GM18951 (cell line): Measurements from ENCODE around the gene C10orf95.

ENCODE experiments used
- POLR2A ChIP-seq: IDR thresholded peaks from 4 replicates; pipeline ENCODE4 v1.6.1; 2011; ENCODE audit warnings: mild to moderate bottlenecking; ENCODE audit not compliant: insufficient read length, insufficient read depth; ENCODE audit errors: extremely low read depth
- in situ Hi-C: fragments of 300-500 bp; cut with MboI; formaldehyde crosslinking; loops from one replicate; pipeline ENCODE4 v1.12.0; 2022; ENCODE audit warnings: low sequenced_read_pairs, mixed read lengths, inconsistent platforms; ENCODE audit not compliant: unreplicated experiment

C10orf95 gene

DNA sequence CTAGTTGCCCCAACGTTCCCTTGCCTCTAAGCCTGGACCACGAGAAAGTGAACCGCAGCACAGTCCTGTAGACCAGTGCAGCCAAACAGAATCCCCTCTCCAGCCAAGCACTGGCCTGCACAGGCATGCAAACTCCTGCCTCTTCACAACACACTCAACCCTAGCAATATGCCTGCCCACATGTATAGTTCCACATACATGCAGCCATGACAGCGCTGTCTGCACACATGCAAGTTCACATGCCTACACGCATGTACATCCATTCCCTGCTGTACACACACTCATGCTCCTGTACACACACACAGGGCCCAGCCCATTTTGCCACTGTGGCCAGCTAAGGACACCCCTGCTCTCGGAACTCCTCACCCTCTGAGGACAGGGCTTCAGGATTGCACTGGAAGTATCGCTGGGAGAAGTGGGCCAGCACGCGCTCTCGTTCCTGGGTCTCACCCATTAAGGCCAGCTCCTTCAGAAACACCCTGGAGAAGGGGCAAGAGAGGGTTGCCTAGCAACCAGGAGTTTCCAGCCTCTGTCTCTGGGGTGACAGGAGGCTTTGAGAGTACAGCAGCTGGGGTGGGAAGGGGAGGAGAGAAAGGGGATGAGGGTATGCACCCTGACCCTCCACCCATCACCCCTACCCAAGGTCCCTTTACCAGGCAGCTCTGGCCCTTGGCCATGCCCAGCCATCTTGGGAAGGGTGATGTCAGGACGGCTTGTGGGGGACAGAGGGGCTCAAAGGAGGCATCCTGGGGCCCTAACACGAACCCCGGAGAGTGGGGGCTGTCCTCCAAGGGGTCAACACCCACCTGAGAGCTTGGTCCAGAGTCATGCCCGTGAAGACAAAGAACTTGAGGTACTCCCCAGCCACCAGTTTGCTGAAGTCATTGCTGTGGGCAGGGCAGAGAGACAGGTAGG lies 39.7 kb downstream of the C10orf95 start:
- no peak for TF ChIP-seq POLR2A
- in situ Hi-C loops = no loop called here

DNA sequence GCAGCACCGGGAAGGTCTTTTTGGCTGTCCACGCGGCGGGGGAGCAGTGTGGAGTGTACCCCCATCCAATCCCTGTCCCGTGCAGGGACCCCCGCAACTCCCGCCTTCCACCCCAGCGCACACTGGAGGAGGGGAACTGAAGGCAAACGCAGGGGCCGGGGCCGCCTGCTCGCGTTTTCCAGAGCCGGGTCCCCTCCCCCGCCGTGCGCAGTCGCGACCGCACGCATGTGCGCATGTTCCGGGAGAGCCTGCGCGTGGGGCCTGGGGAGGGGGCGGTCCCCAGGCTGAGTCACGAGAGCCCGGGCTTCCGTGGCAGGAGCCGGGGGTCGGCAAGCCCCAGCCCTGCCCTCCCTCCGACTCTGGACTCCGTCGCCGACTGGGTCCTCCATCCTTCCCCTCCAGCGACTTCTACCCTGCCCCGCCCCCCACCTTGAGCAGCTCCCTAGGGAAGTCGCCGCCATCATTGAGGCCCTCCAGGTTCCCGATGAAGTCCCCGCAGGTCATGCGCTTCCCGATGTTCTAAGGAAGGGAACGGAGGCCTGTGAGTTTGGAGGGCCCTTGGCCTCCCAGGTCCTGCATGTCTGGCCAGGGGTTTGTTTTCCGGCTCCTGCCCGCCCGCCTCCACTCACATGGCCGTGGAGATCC lies 40.8 kb downstream of the C10orf95 start:
- no peak for TF ChIP-seq POLR2A
- in situ Hi-C loops = no loop called here

DNA sequence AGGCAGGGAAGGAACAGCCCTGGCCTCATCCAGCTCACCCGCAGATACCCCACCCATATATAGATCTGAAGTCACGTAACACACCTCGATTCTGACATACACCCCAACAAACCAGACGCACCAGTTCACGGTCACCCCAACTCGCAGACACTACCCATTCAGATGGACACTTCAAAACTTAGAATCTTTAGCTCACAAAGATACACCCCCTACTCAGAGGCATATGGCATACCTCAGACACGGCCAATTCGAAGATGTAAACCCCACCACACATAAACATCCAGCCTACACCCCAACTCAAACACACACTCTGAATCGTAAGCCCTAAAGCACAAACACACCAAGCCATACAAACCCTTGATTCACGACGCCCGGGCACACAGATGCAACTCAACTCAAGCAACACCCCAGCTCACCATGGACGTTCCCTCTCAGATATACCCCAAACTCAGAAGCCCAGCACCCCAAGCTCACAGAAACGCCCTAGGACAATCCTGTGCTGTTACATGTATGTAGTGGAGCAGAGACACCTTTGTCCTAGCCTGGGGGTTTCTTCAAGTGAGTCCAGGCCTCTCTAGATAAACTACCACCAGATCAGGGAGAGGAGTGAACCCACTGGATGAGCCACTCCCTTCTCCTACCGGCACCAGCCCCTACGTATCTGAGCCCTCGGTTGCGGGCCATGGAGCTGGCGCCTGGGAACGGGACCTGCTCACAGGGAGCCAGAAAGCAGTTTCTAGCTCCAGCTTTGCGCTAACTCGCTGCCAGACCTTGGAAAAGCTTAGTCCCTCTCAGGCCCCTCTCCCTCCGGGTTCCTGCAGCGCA lies 41.5 kb downstream of the C10orf95 start:
- TF ChIP-seq POLR2A = no peak
- in situ Hi-C loops = no loop called here

DNA sequence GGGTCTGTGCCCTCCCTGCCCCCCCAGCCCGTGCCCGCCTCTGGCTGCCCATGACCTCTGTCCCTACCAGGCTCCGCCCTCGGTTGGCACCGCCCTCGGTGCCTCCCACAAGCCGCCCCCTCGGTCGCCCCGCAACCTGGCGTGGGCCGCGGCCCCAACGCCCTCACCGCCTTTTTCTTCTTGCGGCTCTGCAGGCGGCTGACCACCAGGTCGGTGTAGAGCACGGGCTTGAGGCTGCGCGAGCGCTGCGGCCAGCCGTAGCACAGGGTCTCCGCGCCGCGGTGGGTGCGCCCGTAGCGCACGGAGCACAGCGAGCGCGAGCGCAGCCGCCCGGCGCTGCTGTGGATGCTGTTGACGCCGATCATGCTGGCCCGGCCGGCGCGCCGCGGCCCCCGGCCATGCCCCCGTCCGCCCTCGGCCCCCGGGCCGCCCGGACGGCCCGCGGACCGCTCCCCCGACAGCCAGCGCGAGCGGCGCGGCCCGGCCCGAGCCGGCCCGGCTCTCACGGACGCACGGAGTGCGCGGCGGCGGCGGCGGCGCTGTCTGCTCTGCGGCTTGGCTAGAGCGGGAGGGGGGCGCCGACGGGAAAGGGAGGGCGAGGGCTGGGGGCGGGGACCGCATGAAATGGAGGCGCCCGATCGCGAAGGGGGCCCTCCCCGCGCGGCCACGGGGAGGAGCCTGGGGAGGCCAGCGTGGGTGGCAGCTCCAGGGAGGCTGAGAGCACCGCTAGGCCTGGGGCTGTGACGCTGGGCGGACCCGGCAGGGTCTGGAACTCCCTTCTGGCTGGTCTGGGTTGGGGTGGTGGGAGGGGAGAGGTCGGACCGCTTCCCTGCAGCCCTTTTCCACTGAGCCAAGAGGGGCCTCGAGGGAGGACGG lies 42.4 kb downstream of the C10orf95 start:
- no peak for TF ChIP-seq POLR2A
- in situ Hi-C loops = no loop called here

DNA sequence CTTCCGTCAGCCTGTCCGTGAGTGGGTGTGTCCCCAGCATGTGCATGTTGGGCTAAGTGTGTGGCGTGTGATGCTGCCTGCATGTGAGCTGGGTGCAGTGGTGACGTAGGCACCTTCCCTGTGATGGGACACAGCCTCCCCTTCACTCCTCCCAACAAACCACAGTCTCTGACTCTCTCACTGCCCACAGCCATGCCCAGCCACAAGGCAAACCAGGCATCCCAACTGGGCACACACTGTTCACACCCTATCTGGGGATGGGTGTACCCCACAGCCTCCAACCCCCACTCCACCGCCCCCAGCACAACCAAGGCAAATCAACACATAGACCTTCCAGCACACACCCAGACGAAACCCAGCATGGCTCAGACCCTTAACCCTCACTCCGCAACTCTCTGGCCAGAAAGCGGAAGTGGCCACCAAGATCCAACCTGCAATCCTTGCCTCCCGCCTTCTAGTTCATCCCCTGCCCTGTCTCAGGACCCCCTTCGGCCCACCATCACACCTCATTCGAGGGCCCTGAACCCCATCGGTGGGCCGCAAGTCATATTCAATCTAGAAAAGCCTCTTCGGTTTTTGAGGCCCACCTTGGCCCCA lies 43.1 kb downstream of the C10orf95 start:
- TF ChIP-seq POLR2A = no peak
- in situ Hi-C loops = no loop called here

DNA sequence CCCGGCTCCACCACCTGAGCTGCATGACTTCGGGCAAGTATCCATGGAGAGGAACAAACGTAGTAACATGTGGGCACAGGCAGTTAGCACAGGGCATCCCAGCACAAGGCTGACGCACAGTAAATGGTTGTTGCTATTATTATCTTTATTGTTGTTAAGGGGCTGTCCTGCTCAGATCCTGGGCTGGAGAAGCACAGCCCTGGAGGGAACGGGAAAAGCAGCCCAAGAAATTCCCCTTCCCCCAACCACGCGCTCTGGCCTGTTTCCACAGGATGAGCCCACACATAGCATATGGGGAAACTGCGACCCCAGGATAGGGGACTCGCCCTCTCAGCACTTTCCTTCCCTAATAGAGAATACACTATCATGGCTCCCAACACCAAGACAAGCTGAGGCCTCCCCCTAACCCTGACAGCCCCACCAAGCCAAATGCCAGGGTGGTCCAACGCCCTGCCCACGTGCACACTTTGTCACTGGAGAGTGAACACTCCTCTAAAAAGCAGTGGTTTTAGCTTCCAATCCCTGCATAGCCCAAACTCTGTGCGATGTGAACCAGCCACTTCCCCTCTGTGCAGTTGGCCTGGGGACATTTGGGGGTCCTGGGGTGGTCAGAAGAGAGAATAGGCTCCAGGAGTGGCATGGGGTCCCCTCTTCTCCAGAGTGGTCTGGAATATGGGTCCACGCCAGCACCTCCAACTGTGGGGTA lies 43.8 kb downstream of the C10orf95 start:
- TF ChIP-seq POLR2A = no peak
- in situ Hi-C loops = no loop called here

DNA sequence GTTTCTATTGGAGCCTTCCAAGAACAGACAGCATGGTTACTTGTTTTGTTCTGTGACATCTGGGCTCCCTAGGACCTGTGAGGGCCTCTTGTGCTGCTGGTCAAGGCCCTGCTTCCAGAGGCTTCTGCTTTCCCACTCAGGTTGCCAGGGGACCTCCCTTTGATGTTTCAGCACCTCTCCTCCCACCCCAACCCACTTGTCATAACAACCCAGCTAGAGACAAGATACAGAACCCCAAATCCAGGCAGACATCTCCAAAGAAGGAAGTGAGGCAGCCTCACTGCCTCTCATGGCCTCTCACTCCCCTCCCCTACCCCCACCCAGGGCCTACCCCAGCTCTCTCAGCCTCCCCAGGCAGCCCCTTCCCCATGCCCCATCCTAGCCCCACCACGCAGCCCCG lies 44.5 kb downstream of the C10orf95 start:
- no peak for TF ChIP-seq POLR2A
- in situ Hi-C loops = no loop called here

DNA sequence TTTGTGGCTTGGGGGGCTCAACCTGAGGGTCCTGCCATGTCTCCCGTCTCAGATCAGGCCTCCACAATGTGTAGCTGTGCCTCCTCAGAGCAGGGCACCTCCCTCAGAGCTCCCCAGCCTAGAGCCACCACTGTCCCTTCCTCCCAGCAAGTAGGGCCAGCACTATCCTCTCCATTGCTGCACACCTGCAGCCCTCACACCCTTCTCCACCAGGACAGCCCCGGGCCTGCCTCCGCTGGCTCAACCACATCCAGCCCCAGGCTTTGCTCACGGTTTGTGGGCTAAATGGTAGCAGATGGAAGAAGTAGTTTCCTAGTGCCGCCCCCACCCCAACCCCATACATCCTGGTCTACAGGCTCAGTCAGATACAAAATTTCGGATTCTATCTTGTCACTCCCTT lies 45.7 kb downstream of the C10orf95 start:
- TF ChIP-seq POLR2A = no peak

DNA sequence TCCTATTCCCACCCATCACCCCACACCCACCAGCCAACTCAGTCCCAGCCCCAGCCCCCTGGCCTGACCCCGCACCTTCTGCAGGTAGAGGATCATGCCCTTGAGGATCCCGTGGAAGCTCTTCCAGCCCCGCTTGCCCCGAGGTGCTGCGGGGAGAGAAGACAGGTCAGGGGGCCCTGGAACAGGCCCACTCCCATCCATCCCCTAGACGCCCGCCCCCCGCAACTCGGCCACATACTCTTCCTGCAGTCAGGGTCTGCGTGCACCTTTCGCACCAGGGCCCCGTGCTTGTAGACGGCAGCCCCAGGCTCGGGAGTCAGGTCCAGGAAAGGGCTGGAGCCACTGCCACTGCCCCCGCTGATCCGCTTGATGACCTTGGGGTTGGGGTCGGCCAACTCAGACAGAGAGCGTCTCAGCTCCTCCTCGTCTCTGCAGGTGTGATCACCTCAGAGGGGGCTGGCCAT lies 46.2 kb downstream of the C10orf95 start:
- in situ Hi-C loops = no loop called here
- TF ChIP-seq POLR2A = peak; percentile 45

More for the DNA sequence above, 45.7 kb downstream of the C10orf95 start:
- in situ Hi-C loops = no loop called here

DNA sequence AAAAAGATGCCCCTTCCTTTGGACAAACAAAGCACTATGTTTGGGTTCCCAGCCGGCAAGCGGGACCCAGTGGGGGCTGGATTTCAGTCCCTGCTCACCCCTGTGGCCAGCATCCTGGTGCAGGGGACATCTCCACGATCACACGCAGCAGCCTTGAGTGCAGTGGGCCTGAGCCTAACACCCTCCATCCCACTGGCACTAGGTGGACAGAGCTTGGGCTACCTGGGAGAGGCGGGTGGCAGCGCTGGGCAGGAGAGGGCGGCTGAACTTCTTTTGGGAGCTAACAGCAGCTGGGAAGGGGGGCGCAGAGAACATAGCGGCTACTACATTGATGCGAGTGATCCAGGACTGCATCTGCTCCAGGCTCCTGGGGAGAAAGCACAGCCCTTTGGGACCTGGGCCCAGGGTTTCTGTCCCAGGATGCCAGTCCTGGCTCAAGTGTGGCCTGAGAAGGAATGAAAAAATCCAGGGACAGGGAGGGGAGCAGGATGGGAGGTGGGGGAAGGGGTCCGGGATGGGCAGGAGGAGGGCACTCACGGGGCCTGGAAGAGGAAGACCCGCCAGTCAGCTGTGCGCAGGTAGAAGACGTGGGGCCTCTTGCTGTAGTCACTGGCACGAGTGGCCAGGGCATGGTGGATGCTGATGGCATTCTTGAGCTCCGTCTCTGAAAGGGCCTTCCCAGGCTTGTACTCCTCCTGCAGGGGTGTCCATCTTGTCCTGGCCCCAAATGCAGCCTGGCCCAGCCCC lies 46.8 kb downstream of the C10orf95 start:
- in situ Hi-C loops = no loop called here
- TF ChIP-seq POLR2A = no peak

DNA sequence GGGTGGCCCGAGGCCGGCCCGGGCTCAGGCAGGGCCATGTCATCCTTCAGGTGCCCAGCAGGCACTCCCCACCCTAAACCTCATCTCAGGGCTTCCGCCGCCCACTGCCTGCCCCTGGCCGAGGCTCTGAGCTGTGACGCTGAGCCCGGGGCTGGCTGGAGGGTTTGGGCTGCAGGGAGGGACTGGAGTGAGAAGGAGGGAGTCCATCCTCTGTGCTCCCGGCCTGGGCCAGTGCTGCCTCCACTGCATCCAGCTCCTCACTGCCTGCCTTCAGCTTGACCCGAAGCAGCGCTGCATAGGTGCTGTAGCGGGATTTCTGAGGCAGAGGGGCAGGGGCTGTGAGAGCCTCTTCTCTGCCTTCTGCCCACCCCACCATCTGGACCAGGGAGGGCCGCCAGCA lies 48.2 kb downstream of the C10orf95 start:
- in situ Hi-C loops = no loop called here

More for the DNA sequence above, 48.2 kb downstream of the C10orf95 start:
- peak; percentile 18 for TF ChIP-seq POLR2A
